Osteoblast (primary cell): Measurements from ENCODE around the gene KAT2A. TPM values are rescaled to one million over a fixed set of nuclear protein-coding genes. Genes with fewer than 3 reads are reported as not detected.
A peak's percentile ranks its signal among the peaks of the same experiment; 100 is the strongest.
"Not testable (repeated sequence)": the region's sequence is repeated elsewhere in the genome, so short reads cannot be mapped to it uniquely, and the experiment has no call there.

Source experiments
- DNase-seq: peaks from one replicate; pipeline ENCODE4 v3.0.0; 2011; ENCODE audit warnings: low spot score, mixed read lengths; ENCODE audit not compliant: insufficient read length; ENCODE audit errors: missing footprints
- H2AFZ ChIP-seq: 2 replicates; pipeline ENCODE4 v1.6.0; 2011; ENCODE audit warnings: mild to moderate bottlenecking, low read length
- H3K27ac ChIP-seq: 2 replicates; pipeline ENCODE4 v1.5.1; 2011; ENCODE audit warnings: mild to moderate bottlenecking, low read depth, low read length, moderate library complexity
- H3K27me3 ChIP-seq: 2 replicates; pipeline ENCODE4 v1.6.0; 2012; ENCODE audit warnings: mild to moderate bottlenecking, control low read depth, inconsistent platforms, low read length, moderate library complexity; ENCODE audit not compliant: insufficient read depth
- H3K36me3 ChIP-seq: 2 replicates; pipeline ENCODE4 v1.5.1; 2011; ENCODE audit warnings: mild to moderate bottlenecking, low read length, control low read depth, moderate library complexity; ENCODE audit not compliant: insufficient read depth
- H3K4me1 ChIP-seq: 2 replicates; pipeline ENCODE4 v1.5.1; 2011; ENCODE audit warnings: mild to moderate bottlenecking, low read length, control low read depth, moderate library complexity; ENCODE audit not compliant: insufficient read depth
- H3K4me2 ChIP-seq: 2 replicates; pipeline ENCODE4 v1.6.0; 2011; ENCODE audit warnings: mild to moderate bottlenecking, low read length; ENCODE audit not compliant: insufficient read depth
- H3K4me3 ChIP-seq: fragments of 200-600 bp; sonication (generic); 3 replicates; pipeline ENCODE4 v1.5.1; 2012; ENCODE audit warnings: mild to moderate bottlenecking, low read length, inconsistent platforms; ENCODE audit not compliant: insufficient read depth
- H3K79me2 ChIP-seq: 2 replicates; pipeline ENCODE4 v1.6.0; 2012; ENCODE audit warnings: mild to moderate bottlenecking, low read length, control low read depth, inconsistent platforms; ENCODE audit not compliant: insufficient read depth
- H3K9me3 ChIP-seq: 2 replicates; pipeline ENCODE4 v1.5.1; 2011; ENCODE audit warnings: low read depth, low read length, control low read depth
- H4K20me1 ChIP-seq: 2 replicates; pipeline ENCODE4 v1.6.0; 2012; ENCODE audit warnings: mild to moderate bottlenecking, low read length, control low read depth; ENCODE audit not compliant: insufficient read depth
- CTCF ChIP-seq: IDR thresholded peaks from 2 replicates; pipeline ENCODE4 v1.5.1; 2011; ENCODE audit warnings: mild to moderate bottlenecking, low read depth, low read length, moderate library complexity; ENCODE audit errors: extremely low read depth
- total RNA-seq: library from RNA; depleted of rRNA; stranded (reverse); fragments of >200 nt; gene quantifications from 2 replicates; pipeline ENCODE4 v1.2.3, GENCODE V29; 2012

Gene KAT2A
- total RNA-seq, 1 donor = 9.0 TPM

- peak; percentile 92 for DNase-seq
- H3K27me3 ChIP-seq = no peaks in the 10 kb centered on the region
- H3K36me3 ChIP-seq = peaks cover 16% of the 10 kb centered on the region
- H3K79me2 ChIP-seq = peaks cover 77% of the 10 kb centered on the region
- TF ChIP-seq CTCF = no peak
- peak overlapping the region; percentile 72 for H3K4me2 ChIP-seq
- peaks cover 55% of the 10 kb centered on the region for H4K20me1 ChIP-seq
- peak overlapping the region; percentile 30 for H3K4me3 ChIP-seq
- H3K9me3 ChIP-seq = no peaks in the 10 kb centered on the region
- H3K4me1 ChIP-seq = peaks cover 29% of the 10 kb centered on the region
- H3K27ac ChIP-seq = peak overlapping the region; percentile 71
- no peak overlapping the region for H2AFZ ChIP-seq
Measured at GRCh38 chr17:42142371-42142896, 21.3 kb upstream of the KAT2A start.

GRCh38 chr17:42141382-42141781 is 20.2 kb upstream of the KAT2A start:
- H3K36me3 ChIP-seq = peaks cover 13% of the 10 kb centered on the region
- DNase-seq = no peak
- TF ChIP-seq CTCF = no peak
- peak overlapping the region; percentile 72 for H3K4me2 ChIP-seq
- H3K27me3 ChIP-seq = no peaks in the 10 kb centered on the region
- H3K4me3 ChIP-seq = no peak overlapping the region
- H4K20me1 ChIP-seq = peaks cover 54% of the 10 kb centered on the region
- peaks cover 29% of the 10 kb centered on the region for H3K4me1 ChIP-seq
- peak overlapping the region; percentile 71 for H3K27ac ChIP-seq
- peaks cover 78% of the 10 kb centered on the region for H3K79me2 ChIP-seq
- no peaks in the 10 kb centered on the region for H3K9me3 ChIP-seq
- no peak overlapping the region for H2AFZ ChIP-seq

- H3K27ac ChIP-seq, DNase-seq, H3K9me3 ChIP-seq, H3K4me2 ChIP-seq, H3K4me3 ChIP-seq, H2AFZ ChIP-seq, H3K27me3 ChIP-seq: not testable (repeated sequence)
- H3K36me3 ChIP-seq = peaks cover 16% of the 10 kb centered on the region
- H3K4me1 ChIP-seq = peaks cover 32% of the 10 kb centered on the region
- peaks cover 56% of the 10 kb centered on the region for H4K20me1 ChIP-seq
- H3K79me2 ChIP-seq = peaks cover 78% of the 10 kb centered on the region
Measured at GRCh38 chr17:42140690-42141089, 19.5 kb upstream of the KAT2A start.

- no peak for TF ChIP-seq CTCF
- no peaks in the 10 kb centered on the region for H3K9me3 ChIP-seq
- H4K20me1 ChIP-seq = peaks cover 64% of the 10 kb centered on the region
- DNase-seq = peak; percentile 34
- H3K79me2 ChIP-seq = peaks cover 83% of the 10 kb centered on the region
- no peak overlapping the region for H3K27ac ChIP-seq
- peaks cover 40% of the 10 kb centered on the region for H3K4me1 ChIP-seq
- H3K27me3 ChIP-seq = no peaks in the 10 kb centered on the region
- H2AFZ ChIP-seq = no peak overlapping the region
- no peak overlapping the region for H3K4me3 ChIP-seq
- H3K36me3 ChIP-seq = peaks cover 14% of the 10 kb centered on the region
- no peak overlapping the region for H3K4me2 ChIP-seq
Measured at GRCh38 chr17:42138749-42139492, 17.8 kb upstream of the KAT2A start.
